IPS DF 4.7 (cell line): ENCODE results near the gene BCLAF1.
A peak's percentile ranks its signal among the peaks of the same experiment; 100 is the strongest.

Experiments
- DNase-seq: peaks from one replicate; pipeline ENCODE4 v3.0.0-alpha.2; 2013; ENCODE audit warnings: low spot score; ENCODE audit errors: extremely low read depth

BCLAF1 gene, protein sequence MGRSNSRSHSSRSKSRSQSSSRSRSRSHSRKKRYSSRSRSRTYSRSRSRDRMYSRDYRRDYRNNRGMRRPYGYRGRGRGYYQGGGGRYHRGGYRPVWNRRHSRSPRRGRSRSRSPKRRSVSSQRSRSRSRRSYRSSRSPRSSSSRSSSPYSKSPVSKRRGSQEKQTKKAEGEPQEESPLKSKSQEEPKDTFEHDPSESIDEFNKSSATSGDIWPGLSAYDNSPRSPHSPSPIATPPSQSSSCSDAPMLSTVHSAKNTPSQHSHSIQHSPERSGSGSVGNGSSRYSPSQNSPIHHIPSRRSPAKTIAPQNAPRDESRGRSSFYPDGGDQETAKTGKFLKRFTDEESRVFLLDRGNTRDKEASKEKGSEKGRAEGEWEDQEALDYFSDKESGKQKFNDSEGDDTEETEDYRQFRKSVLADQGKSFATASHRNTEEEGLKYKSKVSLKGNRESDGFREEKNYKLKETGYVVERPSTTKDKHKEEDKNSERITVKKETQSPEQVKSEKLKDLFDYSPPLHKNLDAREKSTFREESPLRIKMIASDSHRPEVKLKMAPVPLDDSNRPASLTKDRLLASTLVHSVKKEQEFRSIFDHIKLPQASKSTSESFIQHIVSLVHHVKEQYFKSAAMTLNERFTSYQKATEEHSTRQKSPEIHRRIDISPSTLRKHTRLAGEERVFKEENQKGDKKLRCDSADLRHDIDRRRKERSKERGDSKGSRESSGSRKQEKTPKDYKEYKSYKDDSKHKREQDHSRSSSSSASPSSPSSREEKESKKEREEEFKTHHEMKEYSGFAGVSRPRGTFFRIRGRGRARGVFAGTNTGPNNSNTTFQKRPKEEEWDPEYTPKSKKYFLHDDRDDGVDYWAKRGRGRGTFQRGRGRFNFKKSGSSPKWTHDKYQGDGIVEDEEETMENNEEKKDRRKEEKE

GRCh38 chr6:136289579-136290409 is at the start of gene BCLAF1:
Gene BCLAF1 (minus strand): TSS chr6:136289846. CDS start chr6:136279866, 9,980 bp downstream.
- peak; percentile 95 for DNase-seq

DNA sequence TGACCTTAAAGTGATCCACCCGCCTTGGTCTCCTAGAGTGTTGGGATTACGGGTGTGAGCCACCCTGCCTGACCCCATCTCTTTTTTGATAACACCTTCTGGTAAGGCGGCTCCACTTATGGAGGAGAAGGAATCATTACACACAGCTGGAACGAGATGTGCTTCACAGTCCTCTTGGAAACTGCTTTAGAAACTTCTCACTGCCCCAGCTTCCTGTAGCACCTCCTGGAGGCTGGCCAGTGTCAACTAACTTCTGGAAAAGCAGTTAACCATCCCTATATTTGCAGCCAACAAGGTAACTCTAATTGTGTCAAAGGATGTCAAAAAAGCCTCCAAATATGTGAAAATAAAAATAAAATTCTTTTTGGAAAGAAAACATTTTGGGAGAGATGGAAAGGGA is 48.8 kb upstream of the BCLAF1 start:
- DNase-seq: no peak

DNA sequence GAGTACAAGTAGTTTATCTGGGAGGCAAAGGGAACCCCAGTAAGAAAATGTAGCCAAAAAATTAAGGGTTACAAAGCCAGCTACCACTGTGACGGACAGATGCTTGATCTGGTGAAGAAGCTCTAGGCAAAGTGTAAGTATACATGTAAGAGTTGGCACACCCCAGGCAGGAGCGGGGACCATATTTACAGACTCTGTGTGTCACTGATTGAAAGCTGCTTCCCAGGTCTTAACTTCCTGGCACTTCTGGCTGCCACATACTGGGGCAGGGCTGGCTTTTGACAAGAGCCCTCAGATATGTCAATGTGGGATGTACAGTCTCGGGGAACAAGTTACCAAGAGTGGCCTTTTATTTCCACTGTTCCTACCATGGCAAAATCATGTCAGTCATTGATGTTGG is 48.0 kb upstream of the BCLAF1 start:
- no peak for DNase-seq

- DNase-seq: no peak
These were observed 47.5 kb upstream of the BCLAF1 start for GRCh38 chr6:136337121-136337520.

DNA sequence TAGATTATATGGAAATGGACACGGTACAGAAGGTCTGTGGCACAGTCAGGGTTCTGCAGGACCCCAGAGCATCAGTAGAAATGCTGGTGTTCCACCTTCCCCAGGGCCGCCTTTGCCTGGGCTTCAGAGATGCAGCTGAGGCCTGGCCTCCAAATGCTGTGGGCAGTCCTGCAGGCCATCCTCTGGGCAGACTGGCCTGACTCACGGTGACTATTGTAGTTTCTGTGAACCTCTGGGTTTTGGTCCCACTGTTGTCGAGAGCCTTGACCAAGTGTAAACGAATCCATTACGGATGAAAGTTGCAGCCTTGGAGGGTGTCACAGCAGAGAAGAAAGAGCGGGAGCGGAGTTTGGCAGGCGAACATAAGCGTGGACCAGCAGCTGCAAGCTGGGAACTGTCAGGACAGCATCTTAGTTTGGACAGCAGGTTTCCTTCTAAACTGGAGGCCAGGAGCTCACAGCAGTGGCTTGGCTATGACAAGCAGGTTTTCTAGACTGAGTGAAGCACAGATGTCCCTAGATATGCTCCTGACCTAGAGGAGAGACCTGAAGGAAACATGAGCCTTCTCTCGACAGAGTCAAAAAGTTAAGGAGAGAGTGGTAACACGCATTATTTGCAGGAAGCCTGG is 46.2 kb upstream of the BCLAF1 start:
- no peak for DNase-seq

GRCh38 chr6:136334853-136335252 is 45.2 kb upstream of the BCLAF1 start:
- DNase-seq: no peak

- DNase-seq: no peak
These were observed 44.8 kb upstream of the BCLAF1 start for GRCh38 chr6:136334465-136334846.

- DNase-seq: no peak
These were observed 44.3 kb upstream of the BCLAF1 start for GRCh38 chr6:136333824-136334464.

DNA sequence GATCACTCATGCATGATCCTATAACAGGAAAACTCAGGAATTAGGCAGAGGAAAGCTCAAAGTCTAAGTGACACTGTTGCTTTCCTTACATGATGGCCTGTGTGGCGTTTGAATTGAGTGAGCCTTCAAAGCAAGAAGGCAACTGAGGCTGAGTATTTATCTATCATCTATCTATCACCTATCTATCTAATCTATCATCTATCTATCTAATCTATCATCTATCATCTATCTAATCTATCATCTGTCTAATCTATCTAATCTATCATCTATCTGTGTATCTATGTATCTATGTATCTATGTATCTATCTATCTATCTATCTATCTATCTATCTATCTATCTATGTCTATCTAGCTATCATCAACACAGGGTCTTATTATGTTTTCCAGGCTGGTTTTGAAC is 41.8 kb upstream of the BCLAF1 start:
- DNase-seq: no peak

GRCh38 chr6:136330634-136331033 is 41.0 kb upstream of the BCLAF1 start:
- no peak for DNase-seq

- no peak for DNase-seq
These were observed 36.5 kb upstream of the BCLAF1 start for GRCh38 chr6:136326038-136326553.

- DNase-seq: no peak
These were observed 35.2 kb upstream of the BCLAF1 start for GRCh38 chr6:136324686-136325380.

GRCh38 chr6:136323431-136324112 is 33.9 kb upstream of the BCLAF1 start:
- no peak for DNase-seq

GRCh38 chr6:136319732-136320131 is 30.1 kb upstream of the BCLAF1 start:
- DNase-seq: no peak

DNA sequence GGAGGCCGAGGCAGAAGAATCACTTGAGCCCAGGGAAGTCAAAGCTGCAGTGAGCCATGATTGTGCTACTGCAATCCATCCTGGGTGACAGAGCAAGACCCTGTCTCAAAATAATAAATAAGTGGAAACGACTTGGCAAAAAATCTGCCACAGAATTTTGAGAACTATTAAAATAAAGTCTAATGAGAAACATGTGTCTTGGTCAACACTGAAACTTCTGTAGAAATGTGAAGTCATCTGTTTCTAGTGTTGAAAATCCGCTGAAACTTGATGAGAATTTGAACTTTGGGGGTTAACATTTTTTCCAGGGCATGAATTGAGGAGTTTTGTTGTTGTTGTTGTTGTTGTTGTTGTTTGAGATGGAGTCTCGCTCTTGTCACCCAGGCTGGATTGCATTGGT is 29.0 kb upstream of the BCLAF1 start:
- no peak for DNase-seq

GRCh38 chr6:136317971-136318370 is 28.3 kb upstream of the BCLAF1 start:
- DNase-seq: no peak

DNA sequence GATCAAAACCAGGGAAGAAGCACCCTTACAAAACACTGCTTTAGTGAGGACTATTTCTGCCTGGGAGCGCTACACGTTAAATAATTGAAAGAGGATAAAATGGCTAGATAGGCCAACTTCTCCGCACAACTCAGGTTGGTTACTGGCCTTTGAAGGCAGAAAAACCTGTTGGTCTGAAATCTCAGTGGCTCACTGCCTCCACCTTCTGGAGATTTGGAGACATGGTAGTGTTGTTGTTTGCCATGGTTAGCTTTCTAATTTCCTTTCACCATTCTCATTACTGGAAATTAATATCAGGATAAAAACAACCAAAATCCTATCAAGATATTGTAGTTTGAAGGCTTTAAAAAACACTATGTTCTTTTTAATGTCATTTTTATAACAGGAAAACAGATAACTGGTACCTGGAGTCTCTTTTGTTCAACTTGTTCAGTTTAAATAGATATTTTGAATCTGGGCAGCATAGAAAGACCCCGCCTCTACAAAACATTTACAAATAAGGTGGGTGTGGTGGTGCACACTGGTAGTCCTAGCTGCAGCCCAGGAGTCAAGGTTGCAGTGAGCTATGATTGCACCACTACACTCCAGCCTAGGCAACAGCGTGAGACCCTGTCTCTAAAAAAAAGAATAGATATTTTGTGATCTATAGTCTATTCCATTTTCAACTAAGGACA is 27.5 kb upstream of the BCLAF1 start:
- peak; percentile 56 for DNase-seq

DNA sequence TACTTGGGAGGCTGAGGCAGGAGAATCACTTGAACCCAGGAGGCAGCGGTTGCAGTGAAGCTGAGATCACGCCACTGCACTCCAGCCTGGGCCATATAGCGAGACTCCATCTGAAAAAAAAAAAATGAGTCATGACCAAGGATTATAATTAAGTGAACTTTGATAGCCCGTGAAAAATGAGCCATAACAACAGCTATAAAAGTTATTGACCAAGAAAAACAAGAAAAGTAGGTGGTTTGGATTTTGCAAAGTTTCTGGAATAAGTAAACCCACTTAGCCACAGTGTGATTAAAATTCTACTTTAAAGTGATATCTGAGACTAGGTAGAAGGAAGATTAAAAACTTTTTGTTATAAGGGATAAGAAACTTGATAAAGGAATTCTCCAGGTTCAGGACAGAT is 25.9 kb upstream of the BCLAF1 start:
- DNase-seq: no peak

- DNase-seq: no peak
These were observed 23.3 kb upstream of the BCLAF1 start for GRCh38 chr6:136312975-136313374.
